Measurements from ENCODE around the gene TRAPPC10.
"Not testable (repeated sequence)": the region's sequence is repeated elsewhere in the genome, so short reads cannot be mapped to it uniquely, and the experiment has no call there.

Gene TRAPPC10

DNA sequence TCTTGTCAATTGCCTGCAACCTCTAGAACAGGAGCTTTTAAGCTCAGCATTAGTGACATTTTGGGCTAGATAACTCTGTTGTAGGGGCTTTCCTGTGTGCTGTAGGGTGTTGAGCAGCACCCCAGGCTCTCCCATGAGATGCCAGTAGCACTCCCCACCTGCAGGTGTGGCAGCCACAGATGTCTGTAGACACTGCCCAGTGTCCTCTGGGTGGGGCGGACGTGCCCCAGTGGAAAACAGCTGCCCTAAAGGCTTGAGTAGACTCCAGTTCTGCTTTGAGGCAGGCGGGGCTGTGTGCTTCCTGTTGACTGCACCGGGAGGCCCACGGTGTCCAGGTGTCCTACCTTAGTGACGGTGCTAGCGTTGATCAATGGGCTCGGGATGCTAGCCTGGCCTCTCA is 78.2 kb downstream of the TRAPPC10 start:
- DNase-seq: no peak

DNA sequence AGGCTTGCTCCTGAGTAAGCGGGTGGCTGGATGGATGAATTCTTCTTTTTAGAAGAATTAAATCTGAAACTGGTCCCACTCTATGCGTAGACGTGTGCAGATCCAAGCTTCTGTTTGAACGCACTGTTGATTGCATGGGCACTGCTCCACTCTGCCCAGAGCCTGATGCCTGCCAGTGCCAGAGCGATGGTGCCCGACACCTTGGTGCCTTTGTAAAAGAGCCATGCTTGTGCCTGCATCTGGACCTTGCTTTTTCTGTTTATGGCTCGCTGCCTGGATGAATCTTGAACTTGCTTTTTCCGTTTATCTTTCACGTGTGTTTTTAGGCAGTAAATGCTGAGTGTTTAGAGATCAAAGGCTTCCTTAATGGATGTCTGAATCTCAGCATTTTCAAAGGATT is 80.1 kb downstream of the TRAPPC10 start:
- DNase-seq: no peak

DNA sequence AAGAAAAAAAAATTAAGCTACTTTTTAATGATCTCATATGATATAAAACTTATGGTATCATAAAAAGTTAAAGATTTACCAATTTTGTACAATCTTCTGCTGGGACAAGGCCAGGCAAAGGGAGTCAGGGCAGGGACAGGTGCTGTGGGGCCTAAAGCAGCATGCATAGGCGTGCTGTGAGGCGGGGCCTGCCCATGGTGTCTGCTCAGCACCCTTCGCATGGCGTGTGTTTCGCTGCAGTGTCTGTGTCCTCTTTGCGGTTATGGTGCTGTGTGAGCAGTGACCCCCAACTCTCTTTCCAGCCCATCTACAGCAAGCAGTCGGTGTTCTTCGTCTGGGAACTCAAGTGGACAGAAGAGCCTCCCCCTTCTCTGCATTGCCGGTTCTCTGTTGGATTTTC is 81.7 kb downstream of the TRAPPC10 start:
- DNase-seq: no peak

DNA sequence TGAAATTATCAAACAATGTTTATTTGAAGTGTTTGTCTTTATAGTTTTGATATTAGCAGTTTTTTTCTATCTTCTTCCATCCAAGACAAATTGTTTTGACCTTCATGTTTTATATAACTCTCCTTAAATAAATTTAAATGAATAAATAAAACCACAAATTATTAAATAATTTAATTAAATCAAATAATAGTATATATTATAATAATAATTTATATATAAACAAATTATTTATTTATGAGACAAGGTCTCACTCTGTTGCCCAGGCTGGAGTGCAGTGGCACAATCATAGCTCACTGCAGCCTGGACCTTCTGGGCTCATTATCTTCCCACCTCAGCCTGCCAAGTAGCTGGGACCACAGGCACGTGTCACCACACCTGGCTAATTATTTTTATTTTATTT is 82.7 kb downstream of the TRAPPC10 start:
- no peak for DNase-seq

DNA sequence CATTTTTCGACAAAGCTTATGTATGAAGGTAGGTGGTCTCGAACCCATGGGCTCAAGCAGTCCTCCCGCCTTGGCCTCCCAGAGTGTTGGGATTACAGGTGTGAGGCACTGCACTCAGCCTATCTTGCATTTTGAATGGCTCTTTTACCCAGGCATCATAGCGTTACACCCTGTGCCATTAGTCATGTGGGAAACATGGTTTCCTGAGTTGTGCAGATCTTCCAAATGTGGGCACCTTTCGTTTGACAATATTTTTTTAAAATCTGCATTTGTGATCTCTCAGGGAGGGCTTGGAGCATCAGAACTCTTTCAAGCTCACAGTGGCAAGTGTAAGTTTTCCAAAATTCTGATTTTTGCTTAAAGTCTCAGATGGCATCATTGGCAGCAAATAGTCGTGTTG is 86.4 kb downstream of the TRAPPC10 start:
- DNase-seq: not testable (repeated sequence)

DNA sequence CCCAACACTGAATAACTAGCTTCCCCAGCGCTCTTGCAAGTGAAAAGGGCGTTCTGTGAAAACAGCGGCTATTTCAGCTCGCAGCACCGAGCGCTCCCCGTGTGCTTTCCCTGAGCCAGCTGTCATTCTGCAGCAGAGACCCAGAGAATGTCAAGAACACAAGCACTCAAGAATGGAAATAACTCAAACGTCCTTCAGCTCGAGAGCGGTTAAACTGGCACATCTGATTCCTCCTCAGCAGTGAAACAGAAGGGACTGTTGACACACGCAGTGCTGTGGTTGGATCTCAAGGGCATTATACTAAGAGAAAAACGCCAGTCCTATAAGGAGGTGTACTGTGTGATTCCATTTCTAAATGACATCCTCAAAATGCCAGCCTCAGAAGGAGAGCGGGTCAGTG is 86.9 kb downstream of the TRAPPC10 start:
- DNase-seq: not testable (repeated sequence)

DNA sequence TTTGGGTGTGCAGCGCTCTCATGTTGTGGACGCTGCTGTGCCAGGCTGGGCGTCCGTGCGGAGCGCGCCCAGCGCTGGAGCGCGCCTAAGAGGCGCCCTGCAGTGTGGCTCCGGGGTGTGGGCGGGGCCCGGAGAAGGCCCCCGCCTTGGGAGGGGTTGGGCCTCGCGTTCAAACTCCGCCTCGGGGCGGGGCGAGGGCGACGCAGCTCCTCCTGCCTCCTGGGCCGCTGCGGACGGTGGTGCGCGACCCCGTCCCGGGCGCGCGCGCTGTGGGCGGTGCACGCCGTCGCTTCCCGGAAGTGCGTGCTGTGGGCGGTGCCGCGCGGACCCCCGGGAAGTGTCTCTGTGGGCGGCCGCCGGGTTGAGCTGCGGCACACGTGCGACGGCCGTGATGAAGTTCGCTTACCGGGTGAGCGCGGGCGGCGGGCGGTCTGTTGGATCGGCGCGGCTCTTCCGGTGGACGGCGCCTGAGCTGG is 95.0 kb downstream of the TRAPPC10 start, which contains the start of gene PWP2:
PWP2 (plus strand) TSS at position 374 of the 476 bp plus-strand sequence; CDS start at position 392, 18 bp downstream.
- DNase-seq: peak; percentile 37

DNA sequence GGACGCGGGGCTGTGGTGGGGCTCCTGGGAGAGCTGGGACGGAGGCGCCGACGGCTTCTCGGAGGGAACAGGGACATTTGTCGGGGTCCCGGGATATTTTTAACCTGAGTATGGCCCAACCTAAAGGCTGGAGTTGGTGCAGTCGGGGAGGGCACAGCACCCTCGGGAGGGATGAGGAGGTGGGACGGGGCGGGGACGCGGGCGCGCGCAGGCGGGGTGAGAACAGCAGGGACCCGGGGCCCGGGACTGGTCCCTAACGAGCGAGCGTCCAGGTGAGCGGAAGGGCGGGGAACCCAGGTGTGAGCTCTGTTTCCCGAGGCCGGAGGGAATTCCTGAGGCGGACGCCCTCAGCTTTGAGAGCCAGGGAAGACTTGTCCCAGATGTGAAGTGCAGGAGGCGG is 95.5 kb downstream of the TRAPPC10 start:
- DNase-seq: not testable (repeated sequence)

DNA sequence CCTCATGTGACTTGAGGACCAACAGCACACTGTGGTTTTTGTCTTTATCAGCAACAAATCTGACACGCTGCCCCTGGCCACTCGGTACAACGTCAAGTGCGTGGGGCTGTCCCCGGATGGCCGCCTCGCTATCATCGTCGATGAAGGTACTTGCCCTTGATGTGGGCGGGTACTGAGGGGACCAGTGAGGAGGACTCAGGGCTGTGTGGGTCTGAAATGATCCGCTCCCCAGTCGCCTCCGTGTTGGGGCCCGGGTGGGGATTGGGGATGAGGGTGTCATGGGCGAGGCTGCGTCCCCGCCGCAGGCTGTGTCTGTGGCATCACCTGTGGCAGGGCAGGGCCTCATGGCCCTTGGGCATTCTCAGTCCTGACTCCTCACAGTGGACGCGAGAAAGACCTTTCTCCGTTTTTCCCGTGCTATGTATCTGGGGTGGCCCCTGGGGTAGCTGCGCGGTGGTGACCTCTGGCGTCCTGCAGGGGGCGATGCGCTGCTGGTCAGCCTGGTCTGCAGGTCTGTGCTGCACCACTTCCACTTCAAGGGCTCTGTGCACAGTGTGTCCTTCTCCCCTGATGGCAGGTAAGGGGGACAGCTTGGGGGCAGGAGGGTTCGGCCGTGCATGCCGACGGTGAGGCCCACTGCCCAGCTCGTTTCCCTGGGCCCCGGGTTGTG is 101.7 kb downstream of the TRAPPC10 start:
- DNase-seq: not testable (repeated sequence)

DNA sequence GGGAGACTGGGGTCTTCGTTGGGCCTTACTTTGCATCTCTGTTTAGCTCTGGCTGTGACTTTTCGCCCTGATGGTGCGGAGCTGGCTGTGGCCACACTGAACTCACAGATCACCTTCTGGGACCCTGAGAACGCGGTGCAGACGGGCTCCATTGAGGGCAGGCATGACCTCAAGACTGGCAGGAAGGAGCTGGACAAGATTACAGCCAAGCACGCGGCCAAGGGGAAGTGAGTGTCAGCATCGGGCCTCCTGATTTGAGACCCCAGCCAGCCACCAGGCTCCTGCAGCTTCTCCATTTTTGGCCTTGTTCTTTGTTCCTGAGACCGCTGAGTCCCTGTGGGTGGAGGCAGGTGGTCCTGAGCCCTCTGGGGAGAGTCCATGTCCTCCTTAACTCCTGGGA is 110.0 kb downstream of the TRAPPC10 start:
- not testable (repeated sequence) for DNase-seq

DNA sequence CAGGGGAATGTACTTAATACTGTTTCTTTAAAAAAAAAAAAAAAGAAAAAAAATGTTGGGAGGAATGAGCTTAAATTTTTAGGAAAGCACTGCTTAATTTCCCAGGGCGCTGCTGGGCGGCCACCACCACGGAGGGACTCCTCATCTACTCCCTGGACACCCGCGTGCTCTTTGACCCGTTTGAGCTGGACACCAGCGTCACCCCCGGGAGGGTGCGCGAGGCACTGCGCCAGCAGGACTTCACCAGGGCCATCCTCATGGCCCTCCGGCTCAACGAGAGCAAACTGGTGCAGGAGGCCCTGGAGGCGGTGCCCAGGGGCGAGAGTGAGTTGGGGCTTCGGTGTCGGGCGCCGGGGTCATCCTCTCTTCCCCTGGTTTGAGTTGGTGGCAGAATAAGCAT is 115.7 kb downstream of the TRAPPC10 start:
- not testable (repeated sequence) for DNase-seq

DNA sequence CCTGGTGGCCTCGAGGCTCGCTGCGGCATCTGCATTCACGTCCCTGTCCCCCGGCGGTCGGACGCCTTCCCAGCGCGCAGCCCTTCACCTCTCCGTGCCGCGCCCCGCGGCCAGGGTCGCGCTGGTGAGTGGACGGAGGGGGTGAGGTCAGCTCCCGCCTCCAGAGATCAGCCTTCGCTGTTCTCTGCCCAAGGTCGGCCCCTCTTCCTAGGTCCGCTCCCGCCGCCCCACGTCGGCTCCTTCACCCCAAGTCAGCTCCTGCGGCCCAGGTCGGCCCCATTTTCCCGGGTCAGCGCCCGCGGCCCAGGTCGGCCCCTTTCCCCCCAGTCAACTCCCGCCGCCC is 121.6 kb downstream of the TRAPPC10 start:
- DNase-seq: not testable (repeated sequence)

DNA sequence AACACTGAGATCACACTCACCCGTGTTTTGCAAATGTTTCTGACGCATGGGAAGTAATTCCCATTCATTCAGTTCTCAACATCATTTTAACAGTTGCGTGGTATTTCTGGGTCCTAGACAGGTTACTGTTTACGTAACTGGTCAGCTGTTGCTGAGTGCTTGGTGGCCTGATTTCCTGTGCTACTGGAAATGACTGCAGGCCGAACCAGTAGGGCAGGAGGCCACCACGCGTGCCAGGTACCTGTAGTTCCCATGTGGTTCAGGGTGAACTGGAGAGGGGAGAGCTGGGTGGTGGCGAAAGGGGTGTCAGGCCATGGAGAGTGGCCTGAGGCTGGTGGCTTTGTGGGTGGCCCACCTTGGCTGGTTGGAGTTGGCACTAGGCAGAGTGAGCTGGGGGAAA is 122.6 kb downstream of the TRAPPC10 start:
- not testable (repeated sequence) for DNase-seq

DNA sequence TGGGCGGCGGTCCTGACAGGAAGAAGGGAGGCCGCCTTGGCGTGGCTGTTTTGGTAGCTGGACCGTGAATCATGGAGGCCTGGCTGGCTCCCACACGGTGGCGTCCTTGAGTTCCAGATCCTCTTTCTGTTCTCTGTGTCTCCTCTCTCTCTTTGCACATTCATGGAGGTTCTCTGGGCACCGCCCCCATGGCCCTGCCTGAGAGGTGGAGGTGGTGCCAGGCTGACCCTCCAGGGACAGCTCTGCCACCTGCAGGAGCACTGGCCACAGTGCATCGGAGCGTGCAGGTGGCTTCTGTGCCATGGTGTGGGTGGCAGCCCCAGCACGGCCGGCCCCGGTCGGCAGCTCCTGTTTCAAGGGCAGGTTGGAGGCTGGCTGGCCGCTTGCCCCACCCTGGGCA is 125.9 kb downstream of the TRAPPC10 start:
- DNase-seq: not testable (repeated sequence)

DNA sequence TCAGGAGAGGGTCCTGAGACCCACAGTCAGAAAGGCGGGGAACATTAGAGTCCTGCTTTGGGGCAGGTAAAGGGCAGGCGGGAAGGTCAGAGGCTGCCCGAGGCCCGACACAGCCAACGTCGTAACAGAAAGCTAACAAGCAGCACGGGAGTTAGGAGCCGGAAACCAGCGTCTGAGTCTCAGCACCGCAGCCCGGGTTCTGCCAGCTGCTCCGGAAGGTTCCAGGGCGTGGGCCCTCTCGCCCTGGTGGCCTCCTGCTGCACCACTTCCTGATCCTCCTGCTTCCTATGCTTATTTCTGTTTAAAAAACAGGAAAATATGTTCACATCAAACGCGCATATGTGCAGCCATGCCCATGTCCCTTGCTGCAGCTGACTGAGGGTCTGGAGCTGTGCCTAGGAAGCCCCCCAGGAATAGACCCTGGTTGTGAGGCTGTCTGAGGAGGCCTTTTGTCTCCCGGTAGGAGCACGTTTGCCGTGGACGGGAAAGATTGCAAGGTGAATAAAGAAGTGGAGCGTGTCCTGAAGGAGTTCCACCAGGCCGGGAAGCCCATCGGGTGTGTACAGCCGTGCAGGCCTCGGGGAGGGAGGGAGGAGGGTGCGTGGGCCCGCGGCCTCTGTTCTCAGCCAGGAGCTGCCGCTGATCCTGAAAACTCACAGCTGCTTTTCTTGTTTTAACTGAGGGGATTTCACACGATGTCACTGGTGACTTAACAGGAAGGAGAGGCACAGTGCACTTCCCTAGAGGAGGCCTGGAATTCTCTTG is 127.9 kb downstream of the TRAPPC10 start:
- peak; percentile 10 for DNase-seq

DNA sequence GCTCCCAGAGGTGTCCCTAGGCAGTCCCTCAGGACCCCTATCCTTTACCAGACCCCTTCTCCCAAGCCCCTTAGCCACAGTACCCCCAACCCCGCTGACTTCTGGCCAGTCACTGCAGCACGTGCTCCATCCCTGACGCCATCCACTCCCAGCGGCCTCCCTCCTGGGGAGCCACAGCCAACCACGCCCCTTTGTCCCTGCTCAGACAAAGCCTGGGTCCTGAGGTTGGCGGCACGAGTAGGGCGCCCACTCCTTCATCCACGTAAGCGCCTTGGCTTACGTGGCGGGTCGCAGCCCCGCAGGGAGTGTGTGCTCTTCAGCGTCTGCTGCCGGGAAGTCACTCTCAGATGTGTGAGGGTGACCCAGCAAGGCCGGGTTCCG is 128.4 kb downstream of the TRAPPC10 start:
- not testable (repeated sequence) for DNase-seq

DNA sequence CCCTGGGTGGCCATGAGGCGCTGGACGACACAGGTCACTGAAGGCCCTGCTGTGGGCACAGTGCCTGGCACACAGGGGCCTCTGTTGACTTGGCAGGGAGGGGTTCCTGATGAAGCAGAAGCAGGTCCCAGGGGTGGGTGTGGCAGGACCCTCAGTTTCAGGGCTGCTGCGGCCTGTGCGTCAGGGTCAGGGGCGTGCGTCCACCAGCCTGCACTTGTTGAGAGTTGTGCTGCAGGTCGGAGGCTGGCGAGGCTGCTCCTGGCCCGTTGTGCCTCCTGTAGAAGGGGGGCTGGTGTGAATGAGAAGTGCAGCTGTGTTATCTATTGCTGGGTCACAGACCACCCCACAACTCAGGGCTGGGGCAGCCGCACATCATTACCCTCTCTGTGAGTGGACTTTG is 130.4 kb downstream of the TRAPPC10 start:
- DNase-seq: not testable (repeated sequence)

DNA sequence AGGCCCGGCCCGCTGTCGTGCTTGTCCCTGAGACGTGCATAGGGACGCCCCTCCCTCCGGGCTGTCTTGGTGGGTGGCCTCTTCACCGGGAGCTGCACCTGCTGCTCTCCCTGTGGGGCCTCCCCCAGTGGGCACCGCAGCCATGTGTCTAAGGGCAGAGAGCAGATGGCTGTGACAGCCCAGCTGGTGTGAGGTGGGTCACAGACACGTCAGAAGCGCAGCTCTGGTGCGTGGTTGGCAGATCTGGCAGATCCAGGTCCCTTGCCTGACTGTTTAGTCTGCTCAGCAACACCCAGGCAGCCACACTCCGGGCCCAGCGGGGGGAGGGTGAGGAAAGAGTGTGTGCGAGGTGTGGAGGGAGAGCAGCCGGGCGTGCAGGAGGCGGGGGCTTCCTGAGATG is 131.3 kb downstream of the TRAPPC10 start:
- not testable (repeated sequence) for DNase-seq

DNA sequence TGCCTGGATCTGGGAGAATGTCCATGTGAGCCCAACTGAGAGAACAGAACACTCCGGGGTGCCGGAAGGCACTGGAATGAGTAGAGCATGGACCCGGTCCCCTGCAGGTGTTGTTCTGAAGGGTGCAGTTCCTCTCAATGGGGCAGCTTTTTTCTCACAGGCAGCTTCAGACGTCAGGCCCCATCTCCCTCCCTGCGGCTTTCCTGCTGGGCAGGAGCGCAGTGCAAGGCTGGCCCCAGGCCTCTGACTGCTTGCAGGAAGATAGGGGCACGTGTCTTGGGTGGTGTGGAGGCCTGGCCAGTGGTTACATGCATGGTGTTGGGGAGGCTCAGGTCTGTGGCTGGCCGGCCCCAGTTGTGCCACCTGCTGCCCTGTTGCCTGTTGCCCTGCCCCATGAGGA is 131.9 kb downstream of the TRAPPC10 start:
- not testable (repeated sequence) for DNase-seq

DNA sequence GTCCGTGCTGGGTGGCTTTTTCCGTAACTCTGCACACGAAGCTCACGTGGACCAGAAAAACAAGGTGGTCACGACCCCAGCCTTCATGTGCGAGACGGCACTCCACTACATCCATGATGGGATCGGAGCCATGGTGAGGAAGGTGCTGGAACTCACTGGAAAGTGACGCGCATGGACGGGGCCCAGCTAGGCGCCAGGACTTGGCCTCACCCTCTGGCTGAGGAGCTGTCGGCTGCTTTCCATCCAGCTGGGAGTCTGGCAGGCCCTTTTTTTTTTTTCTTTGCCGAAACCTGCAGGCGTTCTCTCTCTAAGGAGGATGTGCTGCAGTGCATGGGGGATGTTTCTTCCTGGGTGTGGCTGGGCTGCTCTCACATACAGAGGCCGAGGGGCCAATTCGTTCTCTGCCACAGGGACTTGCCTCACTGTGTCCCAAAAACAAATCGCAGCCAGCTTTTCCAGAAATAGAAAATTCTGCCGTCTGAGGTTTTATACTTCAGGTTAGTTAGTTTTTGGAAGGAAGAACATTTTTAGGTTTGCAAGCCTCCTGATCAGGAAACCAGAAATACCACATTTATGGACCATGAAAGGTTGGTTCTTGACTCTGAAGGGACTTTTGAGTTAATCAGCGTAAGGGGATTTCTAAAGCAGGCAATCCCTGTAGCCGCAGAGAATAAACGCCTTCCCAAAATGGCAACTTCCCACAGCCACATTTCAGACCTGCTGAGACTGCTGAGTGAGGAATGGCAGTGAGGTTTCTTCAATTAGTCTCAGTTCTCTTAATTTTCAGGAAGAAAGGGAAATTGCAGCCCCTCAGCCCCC is 132.9 kb downstream of the TRAPPC10 start:
- not testable (repeated sequence) for DNase-seq

DNA sequence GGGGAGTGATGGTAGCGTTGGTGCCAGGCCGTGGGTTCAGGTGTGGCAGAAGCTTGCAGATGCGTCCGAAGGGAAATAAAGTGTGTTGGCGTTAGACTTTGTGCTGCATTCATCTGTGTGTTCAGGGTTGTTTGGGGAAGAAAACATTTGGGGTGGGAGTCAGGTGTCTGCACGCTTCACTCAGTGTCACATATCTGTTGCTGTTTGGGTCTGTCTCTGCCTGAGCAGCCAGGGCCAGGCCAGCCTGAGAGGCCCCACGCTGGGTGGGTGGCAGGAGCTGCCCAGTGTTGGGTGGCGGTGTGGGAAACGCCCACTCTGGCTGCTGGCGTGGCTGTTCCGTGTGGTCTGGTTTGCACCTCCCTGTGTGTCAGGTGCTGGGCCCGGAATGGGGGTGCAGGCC is 133.5 kb downstream of the TRAPPC10 start:
- not testable (repeated sequence) for DNase-seq

DNA sequence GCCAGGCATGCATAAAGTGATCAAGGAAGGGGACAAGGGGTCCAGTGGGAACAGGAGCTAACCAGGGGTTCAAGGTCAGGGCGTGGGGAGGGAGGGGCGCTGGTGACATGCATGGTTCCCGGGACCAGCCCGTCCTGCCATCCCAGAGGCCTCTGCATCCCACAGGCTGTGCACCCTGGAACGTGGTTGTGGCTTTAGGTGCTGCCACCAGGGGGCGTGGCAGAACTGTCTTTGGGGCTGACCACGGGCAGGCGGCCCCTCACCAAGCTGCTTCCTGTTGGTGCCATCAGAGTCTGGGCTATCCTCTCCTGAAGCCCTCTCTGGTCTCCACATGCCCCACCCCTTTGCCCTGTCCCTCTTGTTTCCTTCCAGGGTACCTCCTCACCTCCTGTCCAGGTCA is 135.0 kb downstream of the TRAPPC10 start:
- not testable (repeated sequence) for DNase-seq

DNA sequence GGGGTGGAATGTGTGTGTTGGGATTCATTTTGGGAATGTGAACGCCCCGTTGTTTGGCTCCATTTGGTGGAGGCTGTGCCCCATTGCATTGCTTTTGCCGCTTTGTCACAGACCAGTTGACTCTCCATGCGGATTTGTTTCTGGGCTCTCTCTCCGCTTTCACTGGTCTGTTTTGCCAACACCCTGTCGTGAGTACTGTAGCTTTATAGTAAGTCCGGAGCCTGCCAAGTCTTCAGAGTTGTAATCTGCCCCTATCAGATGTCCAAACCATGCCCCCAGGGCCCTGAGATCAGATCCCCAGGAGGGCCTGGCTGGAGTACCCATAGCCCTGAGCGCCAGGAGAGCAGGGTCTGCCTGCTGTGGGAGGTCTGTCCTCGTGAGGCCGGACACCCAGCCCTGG is 138.1 kb downstream of the TRAPPC10 start:
- DNase-seq: not testable (repeated sequence)

Data from suppressor macrophage treated with lipopolysaccharide for 4 hours (primary cell).